K562 (cell line): ENCODE data around the gene CTBP2.

ENCODE experiments used
- CTCF ChIP-seq, 3 experiments: IDR thresholded peaks in 2 of 3; conservative IDR thresholded peaks in 1 of 3; 2 replicates each; pipeline ENCODE4 v1.5.1; 2011 to 2012; ENCODE audit warnings: low read length in 3 of 3, mild to moderate bottlenecking in 3 of 3, control low read depth in 2 of 3, improper control_type of control experiment in 1 of 3, inconsistent platforms in 1 of 3, low read depth in 1 of 3, mixed read lengths in 1 of 3, moderate library complexity in 1 of 3; ENCODE audit not compliant: insufficient read depth in 2 of 3
- EP300 ChIP-seq: IDR thresholded peaks from 2 replicates; pipeline ENCODE4 v1.6.1; 2012; ENCODE audit warnings: low read length, improper control_type of control experiment
- EZH2 ChIP-seq: IDR thresholded peaks from 2 replicates; pipeline ENCODE4 v1.6.1; 2012; ENCODE audit warnings: low read depth, mild to moderate bottlenecking, inconsistent platforms, low read length, borderline replicate concordance
- HNRNPL ChIP-seq: fragments of 200-400 bp; formaldehyde crosslinking; IDR thresholded peaks from 2 replicates; pipeline ENCODE4 v1.6.1; 2017; ENCODE audit warnings: low read depth, mild to moderate bottlenecking, low read length
- MXI1 ChIP-seq: IDR thresholded peaks from 2 replicates; pipeline ENCODE4 v1.6.1; 2011; ENCODE audit warnings: low read depth, mild to moderate bottlenecking, improper control_type of control experiment, low read length
- NFE2 ChIP-seq: IDR thresholded peaks from 2 replicates; pipeline ENCODE4 v1.6.1; 2014; ENCODE audit warnings: antibody characterized with exemption, low read depth
- POLR2A ChIP-seq: fragments of 450-650 bp; conservative IDR thresholded peaks from 2 replicates; pipeline ENCODE4 v1.6.1; 2016
- POU5F1 ChIP-seq: fragments of 150-350 bp; IDR thresholded peaks from 2 replicates; pipeline ENCODE4 v1.6.1; 2014; ENCODE audit warnings: borderline replicate concordance, low read length, low read depth, mild to moderate bottlenecking; ENCODE audit not compliant: partially characterized antibody
- SMARCE1 ChIP-seq: fragments of 450-650 bp; IDR thresholded peaks from 2 replicates; pipeline ENCODE4 v1.7.1; 2016; ENCODE audit warnings: mild to moderate bottlenecking
- USF2 ChIP-seq: sonication (generic); formaldehyde crosslinking; IDR thresholded peaks from 2 replicates; pipeline ENCODE4 v1.5.0; 2020; ENCODE audit warnings: missing genetic modification reagents
- ZNF184 ChIP-seq: sonication (generic); formaldehyde crosslinking; IDR thresholded peaks from 2 replicates; pipeline ENCODE4 v1.5.0; 2020; ENCODE audit warnings: missing genetic modification reagents
- ZNF324 ChIP-seq: fragments of 250-450 bp; sonication (Bioruptor Pico); IDR thresholded peaks from 2 replicates; pipeline ENCODE4 v1.4.0; 2020; ENCODE audit warnings: mild to moderate bottlenecking
- ZNF584 ChIP-seq: fragments of 200-800 bp; sonication (Bioruptor generic); IDR thresholded peaks from 2 replicates; pipeline ENCODE4 v1.6.1; 2016; ENCODE audit warnings: low read depth, mild to moderate bottlenecking, missing genetic modification characterization, missing compliant biosample characterization

- TF ChIP-seq USF2 (no peak), EP300 (no peak), POLR2A (no peak), MXI1 (no peak), CTCF (IDR thresholded peaks at IDR 0.05 in 2 of 3, conservative IDR thresholded peaks at IDR 0.05 in 1 of 3; ENCODE audit: insufficient read depth in 2 of 3, low read depth in 1 of 3, low read length in 3 of 3) (no peak), NFE2 (no peak), EZH2 (no peak), POU5F1 (no peak), ZNF184 (CRISPR knock-in tag) (no peak), ZNF584 (CRISPR knock-in tag) (no peak), SMARCE1 (no peak), HNRNPL (no peak), ZNF324 (no peak)
These were observed 93.5 kb downstream of the CTBP2 start for GRCh38 chr10:125066764-125067450.
